ENCODE measurements around the gene INTS4. TPM values are rescaled to one million over a fixed set of nuclear protein-coding genes. Genes with fewer than 3 reads are reported as not detected.
A peak's percentile ranks its signal among the peaks of the same experiment; 100 is the strongest.

INTS4 gene
- total and polyA plus RNA-seq, 2 of the 8 experiments (the other 6 are each of a cell fraction or from before 2014, with no cell fraction given): 27.0 to 31.3 TPM

DNA sequence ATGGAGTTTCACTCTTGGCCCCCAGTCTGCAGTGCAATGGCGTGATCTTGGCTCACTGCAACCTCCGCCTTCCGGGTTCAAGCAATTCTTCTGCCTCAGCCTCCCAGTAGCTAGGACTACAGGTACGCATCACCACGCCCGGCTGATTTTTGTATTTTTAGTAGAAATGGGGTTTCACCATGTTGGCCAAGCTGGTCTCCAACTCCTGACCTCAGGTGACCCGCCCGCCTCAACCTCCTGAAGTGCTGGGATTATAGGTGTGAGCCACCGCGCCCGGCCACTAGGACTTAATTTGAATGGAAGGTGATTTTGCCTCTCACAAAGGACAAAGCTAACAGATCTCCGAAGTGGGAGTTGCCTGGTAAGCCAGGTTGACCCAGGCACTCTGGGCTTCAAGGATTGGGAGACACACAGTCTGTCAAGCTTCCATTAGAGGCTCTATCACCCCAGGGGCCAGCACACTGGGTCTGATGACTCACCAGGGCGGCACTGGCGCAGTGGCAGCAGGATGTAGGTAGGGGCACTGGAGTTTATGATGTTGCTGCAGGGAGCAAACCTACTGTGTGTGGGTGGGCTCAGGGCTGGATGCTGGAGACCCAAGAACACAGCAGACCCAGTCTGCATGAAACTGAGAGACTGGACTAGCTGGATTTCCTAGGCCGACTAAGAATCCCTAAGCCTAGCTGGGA is 46.4 kb upstream of the INTS4 start:
- Histone ChIP-seq H2BK5ac (ENCODE audit: low read depth, low read length) (no peak overlapping the region), H3K4me1 (replicated peaks in 1 of 4; ENCODE audit: control insufficient read depth in 3 of 4, insufficient read depth in 4 of 4, low read length in 3 of 4) (peaks cover 0 to 7% (median 4%) of the 10 kb centered on the region in 4 experiments; a peak in 4 of 7 replicates), H3K4ac (replicated peaks; ENCODE audit: insufficient read length, low read depth, low read length) (no peak overlapping the region), H3K56ac (replicated peaks; ENCODE audit: insufficient read length, low read depth, low read length) (no peak overlapping the region), H2AFZ (ENCODE audit: low read length) (peak overlapping the region; percentile 35; the same call in 1 of the 2 replicates), H3K18ac (ENCODE audit: extremely low read depth, low read length) (peak overlapping the region; percentile 71; the same call in 1 of the 2 replicates), H4K20me1 (replicated peaks in 1 of 2; ENCODE audit: control insufficient read depth in 1 of 2, insufficient read depth in 2 of 2, low read length in 2 of 2) (no peaks in the 10 kb centered on the region), H2BK120ac (replicated peaks; ENCODE audit: low read depth, low read length) (no peak overlapping the region), H2AK5ac (ENCODE audit: low read depth, low read length) (no peak overlapping the region), H3K4me3 (ENCODE audit: extremely low read depth in 1 of 4, insufficient read depth in 2 of 4, low read depth in 3 of 4, low read length in 4 of 4) (no peak overlapping the region), H2BK12ac (ENCODE audit: low read depth, low read length) (no peak overlapping the region), H3K79me2 (ENCODE audit: control insufficient read depth in 1 of 2, insufficient read depth in 2 of 2, low read length in 2 of 2) (no peaks in the 10 kb centered on the region), H3K27me3 (replicated peaks in 1 of 4; ENCODE audit: control insufficient read depth in 3 of 4, extremely low read depth in 1 of 4, insufficient read depth in 3 of 4, low read length in 3 of 4) (no peaks in the 10 kb centered on the region), H4K91ac (replicated peaks; ENCODE audit: insufficient read length, low read length) (no peak overlapping the region), H2BK15ac (ENCODE audit: low read length) (0 out of 2 replicates have a peak overlapping the region, but pooled peaks have one; percentile 88), H4K5ac (ENCODE audit: insufficient read length, low read depth, low read length) (no peak overlapping the region), H3K36me3 (ENCODE audit: control insufficient read depth in 2 of 4, insufficient read depth in 4 of 4, low read length in 3 of 4) (no peaks in the 10 kb centered on the region), H3K27ac (ENCODE audit: low read depth, low read length) (no peak overlapping the region), H3K79me1 (ENCODE audit: low read depth, low read length) (no peaks in the 10 kb centered on the region), H2BK20ac (ENCODE audit: low read length) (no peak overlapping the region), H3K4me2 (ENCODE audit: insufficient read depth in 1 of 2, low read depth in 2 of 2, low read length in 2 of 2) (no peak overlapping the region; a peak in 1 of 4 replicates), H3K9ac (replicated peaks in 1 of 4; ENCODE audit: extremely low read depth in 1 of 4, low read depth in 3 of 4, low read length in 3 of 4) (no peak overlapping the region), H3K14ac (ENCODE audit: insufficient read length) (no peak overlapping the region), H3K9me3 (ENCODE audit: insufficient read depth in 2 of 2, low read depth in 1 of 2, low read length in 1 of 2) (no peaks in the 10 kb centered on the region), H3K23me2 (ENCODE audit: low read depth, low read length) (no peaks in the 10 kb centered on the region), H3K23ac (ENCODE audit: insufficient read length) (no peak overlapping the region), H4K8ac (ENCODE audit: extremely low read depth, insufficient read depth, low read length) (peak overlapping the region; percentile 35; the same call in 1 of the 2 replicates)
- CTCF ChIA-PET (ENCODE audit: partially characterized antibody): interaction anchor here (0.6 to 2.1 kb wide), 8 partner anchors 10 to 399 kb away, joined by 3 to 5 read pairs (median 3); partner anchors contain the start of gene THRSP
- 89% methylated on average over 15 of the region's 15 CpGs; no CpG with 5 or more reads in 1 of the 2 experiments for WGBS, 2 experiments (ENCODE audit: extremely low coverage in 1 of 2, insufficient coverage in 1 of 2, insufficient read length in 1 of 2, insufficient replicate concordance in 2 of 2, low coverage in 1 of 2, low lambda C conversion rate in 2 of 2, missing lambda C conversion rate in 1 of 2)
- POLR2A ChIA-PET (ENCODE audit: partially characterized antibody): interaction anchor here (2.2 kb wide), 1 partner anchor 19 kb away, joined by 6 read pairs; no protein-coding TSS in a partner anchor
- TF ChIP-seq JUND (IDR thresholded peaks at IDR 0.05; ENCODE audit: low read length) (peak; percentile 56; the same call in 1 of the 2 replicates), FOSL1 (IDR thresholded peaks at IDR 0.05; ENCODE audit: insufficient read depth, low read depth, low read length) (no peak)
- FAIRE-seq: no peak
- DNase-seq (ENCODE audit: low read depth in 1 of 2, low spot score in 2 of 2): no peak
